ENCODE measurements around the gene SMARCC1.

Gene SMARCC1

GRCh38 chr3:47605652-47606051 lies 176.0 kb downstream of the SMARCC1 start:
- DNase-seq (ENCODE audit: low spot score) = no peak
- TF ChIP-seq CTCF (IDR thresholded peaks at IDR 0.05; ENCODE audit: borderline replicate concordance, control extremely low read depth, extremely low read depth, insufficient read depth, missing control alignments) = no peak
- in situ Hi-C loops (cut with MboI; ENCODE audit: low sequenced_read_pairs, unreplicated experiment) = no loop called here

GRCh38 chr3:47604145-47604544 lies 177.5 kb downstream of the SMARCC1 start:
- TF ChIP-seq CTCF (IDR thresholded peaks at IDR 0.05; ENCODE audit: borderline replicate concordance, control extremely low read depth, extremely low read depth, insufficient read depth, missing control alignments) = no peak
- in situ Hi-C loops (cut with MboI; ENCODE audit: low sequenced_read_pairs, unreplicated experiment) = no loop called here
- no peak for DNase-seq (ENCODE audit: low spot score)

DNA sequence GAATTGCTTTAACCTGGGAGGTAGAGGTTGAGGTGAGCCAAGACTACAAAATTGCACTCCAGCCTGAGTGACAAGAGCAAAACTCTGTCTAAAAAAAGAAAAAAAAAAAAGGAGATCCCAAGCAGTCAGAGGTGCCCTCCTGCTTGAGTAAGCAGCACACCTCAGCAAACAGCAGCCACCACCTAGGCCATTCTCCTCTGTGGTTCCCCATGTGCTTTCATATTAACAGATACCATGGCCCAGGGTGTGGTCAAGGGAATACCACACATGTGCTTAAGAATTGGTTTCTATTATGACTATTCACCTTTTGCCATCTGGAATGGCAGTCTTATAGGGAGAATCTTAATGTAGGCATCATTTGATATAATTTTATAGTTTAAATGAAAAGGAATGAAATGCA lies 178.4 kb downstream of the SMARCC1 start:
- no peak for DNase-seq (ENCODE audit: low spot score)
- no peak for TF ChIP-seq CTCF (IDR thresholded peaks at IDR 0.05; ENCODE audit: borderline replicate concordance, control extremely low read depth, extremely low read depth, insufficient read depth, missing control alignments)
- in situ Hi-C loops (cut with MboI; ENCODE audit: low sequenced_read_pairs, unreplicated experiment) = no loop called here

DNA sequence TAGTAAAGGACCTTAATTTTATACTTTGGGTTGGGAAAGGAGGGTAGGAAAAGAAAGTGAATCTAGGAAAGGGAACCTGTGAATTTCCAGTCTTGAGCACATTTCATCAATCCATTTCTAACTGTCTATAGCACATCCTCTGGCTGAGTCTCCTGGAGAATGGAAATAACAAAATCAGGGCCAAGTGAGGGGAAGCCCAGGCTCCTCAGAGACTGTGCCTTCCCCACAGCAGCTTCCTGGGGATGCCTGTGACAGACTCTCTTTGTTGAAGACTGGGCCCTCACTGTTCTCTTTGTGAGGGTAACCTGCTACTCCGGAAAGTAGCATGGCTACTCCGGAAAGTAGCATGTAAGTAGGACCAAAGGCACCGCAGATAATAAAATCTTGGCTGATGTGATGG lies 180.4 kb downstream of the SMARCC1 start:
- no peak for TF ChIP-seq CTCF (IDR thresholded peaks at IDR 0.05; ENCODE audit: borderline replicate concordance, control extremely low read depth, extremely low read depth, insufficient read depth, missing control alignments)
- no peak for DNase-seq (ENCODE audit: low spot score)
- in situ Hi-C loops (cut with MboI; ENCODE audit: low sequenced_read_pairs, unreplicated experiment) = no loop called here

DNA sequence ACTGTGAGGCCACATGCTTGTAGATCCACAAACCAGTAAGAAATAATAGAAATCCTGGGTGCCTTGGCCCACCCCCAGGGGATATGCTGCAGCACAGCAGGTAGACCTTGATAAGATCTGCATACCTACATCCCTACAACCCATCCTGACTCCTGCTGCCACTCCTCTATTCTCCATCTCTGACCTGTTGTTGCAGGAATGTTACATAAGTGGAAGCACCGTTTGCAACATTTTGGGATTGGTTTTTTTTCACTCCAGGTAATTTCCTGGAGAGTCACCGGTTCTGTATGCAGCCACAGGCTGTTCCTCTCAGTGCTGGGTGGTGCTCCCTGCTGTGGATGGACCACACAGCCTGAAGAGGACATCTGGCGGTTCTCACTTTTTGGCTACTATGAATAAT lies 186.9 kb downstream of the SMARCC1 start:
- no peak for DNase-seq (ENCODE audit: low spot score)
- in situ Hi-C loops (cut with MboI; ENCODE audit: low sequenced_read_pairs, unreplicated experiment) = no loop called here
- no peak for TF ChIP-seq CTCF (IDR thresholded peaks at IDR 0.05; ENCODE audit: borderline replicate concordance, control extremely low read depth, extremely low read depth, insufficient read depth, missing control alignments)

DNA sequence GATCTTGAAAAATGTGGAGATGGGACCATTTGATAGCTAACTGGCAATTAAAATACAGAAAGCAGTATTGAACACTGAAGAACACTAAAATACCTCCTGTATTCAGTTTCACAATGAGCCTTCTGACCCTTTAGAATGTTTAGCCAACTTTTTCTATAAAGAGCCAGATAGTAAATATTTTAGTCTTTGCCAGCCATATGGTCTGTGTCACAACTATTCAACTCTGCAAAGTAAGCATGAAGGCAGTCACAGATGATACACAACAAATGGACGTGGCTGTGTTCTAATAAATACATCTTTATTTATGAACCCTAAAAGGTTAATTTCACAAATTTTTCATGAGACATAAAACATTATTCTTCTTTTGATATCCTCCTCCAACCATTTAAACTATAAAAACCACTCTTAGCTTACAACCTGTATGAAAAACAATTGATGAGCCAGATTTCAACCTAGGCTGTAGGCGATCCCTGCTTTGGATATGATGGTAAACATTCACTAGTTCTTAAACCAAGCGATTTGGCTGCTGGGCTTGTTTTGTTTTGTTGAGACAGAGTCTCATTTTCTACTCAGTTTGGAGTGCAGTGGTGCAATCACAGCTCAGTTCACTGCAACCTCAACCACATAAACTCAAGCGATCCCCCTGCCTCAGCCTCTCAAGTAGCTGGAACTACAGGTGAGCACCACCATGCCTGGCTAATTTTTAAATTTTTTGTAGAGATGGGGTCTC lies 189.5 kb downstream of the SMARCC1 start:
- no peak for DNase-seq (ENCODE audit: low spot score)
- TF ChIP-seq CTCF (IDR thresholded peaks at IDR 0.05; ENCODE audit: borderline replicate concordance, control extremely low read depth, extremely low read depth, insufficient read depth, missing control alignments) = no peak
- in situ Hi-C loops (cut with MboI; ENCODE audit: low sequenced_read_pairs, unreplicated experiment) = no loop called here

All from GM13976 (cell line).